HEK293 (cell line): ENCODE measurements around the gene ANKRD33B.

Experiments
- CTCF ChIA-PET: fragments of 350-600 bp; formaldehyde crosslinking; extraction: SDS; loops from one replicate; lab custom pipeline; 2021; ENCODE audit warnings: antibody characterized with exemption; lab: Yijun Ruan, JAX
- POLR2A ChIA-PET: fragments of 300-600 bp; formaldehyde crosslinking; extraction: SDS; loops from one replicate; lab custom pipeline; 2020; ENCODE audit warnings: antibody characterized with exemption, inconsistent platforms; lab: Yijun Ruan, JAX
- H3K27ac ChIP-seq: fragments of 200-500 bp; sonication (Bioruptor generic); 2 replicates; pipeline ENCODE4 v1.5.1; 2014; ENCODE audit warnings: low read depth, low read length, control low read depth, inconsistent platforms; ENCODE audit errors: extremely low read depth
- H3K36me3 ChIP-seq, 2 experiments: fragments of 200-500 bp in 1 of 2; sonication (Bioruptor generic) in 1 of 2; 1 replicate in 1 of 2; 2 replicates in 1 of 2; pipeline ENCODE4 v1.5.1; 2014 to 2017; ENCODE audit warnings: inconsistent platforms in 2 of 2, low read length in 2 of 2; ENCODE audit not compliant: control insufficient read depth in 2 of 2, insufficient read depth in 1 of 2
- H3K4me1 ChIP-seq: fragments of 200-500 bp; sonication (Bioruptor generic); 2 replicates; pipeline ENCODE4 v1.5.1; 2014; ENCODE audit warnings: mild to moderate bottlenecking, low read length, inconsistent platforms; ENCODE audit not compliant: control insufficient read depth, insufficient read depth
- H3K4me3 ChIP-seq: 2 replicates; pipeline ENCODE4 v1.5.1; 2011; ENCODE audit warnings: low read depth, mild to moderate bottlenecking, control low read depth, low read length, moderate library complexity
- H3K9me3 ChIP-seq: fragments of 200-500 bp; sonication (Bioruptor generic); 2 replicates; pipeline ENCODE4 v1.5.1; 2014; ENCODE audit warnings: low read depth, low read length, inconsistent platforms; ENCODE audit not compliant: control insufficient read depth, insufficient read depth
- EGR2 ChIP-seq: fragments of 450-650 bp; formaldehyde crosslinking; IDR thresholded peaks from 2 replicates; pipeline ENCODE4 v1.5.1; 2016; ENCODE audit warnings: low read depth, missing biosample characterization, missing genetic modification characterization
- GFI1B ChIP-seq: fragments of 450-650 bp; formaldehyde crosslinking; IDR thresholded peaks from 2 replicates; pipeline ENCODE4 v1.5.1; 2016; ENCODE audit warnings: missing biosample characterization, missing genetic modification characterization
- KLF10 ChIP-seq: fragments of 450-650 bp; IDR thresholded peaks from 2 replicates; pipeline ENCODE4 v1.5.1; 2018; ENCODE audit warnings: missing biosample characterization, mild to moderate bottlenecking, missing genetic modification characterization
- KLF8 ChIP-seq: fragments of 450-650 bp; formaldehyde crosslinking; IDR thresholded peaks from 2 replicates; pipeline ENCODE4 v1.5.1; 2016; ENCODE audit warnings: missing biosample characterization, missing genetic modification characterization
- REPIN1 ChIP-seq: fragments of 450-650 bp; formaldehyde crosslinking; IDR thresholded peaks from 2 replicates; pipeline ENCODE4 v1.5.1; 2017; ENCODE audit warnings: missing biosample characterization, missing genetic modification characterization, low read depth
- SETDB1 ChIP-seq: IDR thresholded peaks from one replicate; pipeline ENCODE4 v1.6.1; 2017; ENCODE audit warnings: mild to moderate bottlenecking, low read length, moderate library complexity, mixed read lengths; ENCODE audit not compliant: insufficient read length
- TCF7L2 ChIP-seq: IDR thresholded peaks from 2 replicates; pipeline ENCODE4 v1.6.1; 2011; ENCODE audit warnings: low read depth, mild to moderate bottlenecking, inconsistent platforms, low read length, moderate library complexity, borderline replicate concordance
- TRIM28 ChIP-seq: IDR thresholded peaks from 2 replicates; pipeline ENCODE4 v1.6.1; 2011; ENCODE audit warnings: low read length, control low read depth, borderline replicate concordance
- ZBTB21 ChIP-seq: fragments of 450-650 bp; formaldehyde crosslinking; IDR thresholded peaks from 2 replicates; pipeline ENCODE4 v1.5.1; 2017; ENCODE audit warnings: missing biosample characterization, missing genetic modification characterization
- ZEB2 ChIP-seq: fragments of 450-650 bp; formaldehyde crosslinking; IDR thresholded peaks from 2 replicates; pipeline ENCODE4 v1.5.1; 2016; ENCODE audit warnings: missing biosample characterization, missing genetic modification characterization
- ZFHX2 ChIP-seq: fragments of 450-650 bp; formaldehyde crosslinking; conservative IDR thresholded peaks from 2 replicates; pipeline ENCODE4 v1.5.1; 2016; ENCODE audit warnings: missing biosample characterization, missing genetic modification characterization
- ZFP69B ChIP-seq: fragments of 450-650 bp; formaldehyde crosslinking; IDR thresholded peaks from 2 replicates; pipeline ENCODE4 v1.5.1; 2016; ENCODE audit warnings: missing biosample characterization, missing genetic modification characterization
- ZNF155 ChIP-seq: fragments of 450-650 bp; formaldehyde crosslinking; IDR thresholded peaks from 2 replicates; pipeline ENCODE4 v1.5.1; 2016; ENCODE audit warnings: missing biosample characterization, missing genetic modification characterization
- ZNF223 ChIP-seq: fragments of 450-650 bp; formaldehyde crosslinking; IDR thresholded peaks from 2 replicates; pipeline ENCODE4 v1.5.1; 2016; ENCODE audit warnings: missing biosample characterization, missing genetic modification characterization
- ZNF280D ChIP-seq: fragments of 450-650 bp; formaldehyde crosslinking; IDR thresholded peaks from 2 replicates; pipeline ENCODE4 v1.5.1; 2016; ENCODE audit warnings: missing biosample characterization, missing genetic modification characterization
- ZNF324 ChIP-seq: fragments of 450-650 bp; formaldehyde crosslinking; IDR thresholded peaks from 2 replicates; pipeline ENCODE4 v1.5.1; 2016; ENCODE audit warnings: missing biosample characterization, missing genetic modification characterization
- ZNF341 ChIP-seq: fragments of 450-650 bp; formaldehyde crosslinking; IDR thresholded peaks from 2 replicates; pipeline ENCODE4; 2016; ENCODE audit warnings: low read depth, missing biosample characterization, missing genetic modification characterization
- ZNF354C ChIP-seq: fragments of 450-650 bp; formaldehyde crosslinking; IDR thresholded peaks from 2 replicates; pipeline ENCODE4 v1.5.1; 2016; ENCODE audit warnings: missing biosample characterization, missing genetic modification characterization, low read depth, borderline replicate concordance
- ZNF394 ChIP-seq: fragments of 450-650 bp; formaldehyde crosslinking; IDR thresholded peaks from 2 replicates; pipeline ENCODE4 v1.5.1; 2016; ENCODE audit warnings: missing biosample characterization, missing genetic modification characterization, mild to moderate bottlenecking, moderate library complexity, borderline replicate concordance
- ZNF558 ChIP-seq: fragments of 450-650 bp; formaldehyde crosslinking; IDR thresholded peaks from 2 replicates; pipeline ENCODE4 v1.5.1; 2016; ENCODE audit warnings: missing biosample characterization, missing genetic modification characterization
- ZNF561 ChIP-seq: fragments of 450-650 bp; IDR thresholded peaks from 2 replicates; pipeline ENCODE4 v1.5.1; 2018; ENCODE audit warnings: missing biosample characterization, missing genetic modification characterization, borderline replicate concordance
- ZNF585B ChIP-seq: fragments of 450-650 bp; formaldehyde crosslinking; IDR thresholded peaks from 2 replicates; pipeline ENCODE4 v1.5.1; 2016; ENCODE audit warnings: missing biosample characterization, missing genetic modification characterization
- ZNF596 ChIP-seq: fragments of 450-650 bp; IDR thresholded peaks from 2 replicates; pipeline ENCODE4 v1.5.0; 2018; ENCODE audit warnings: missing biosample characterization, mild to moderate bottlenecking, missing genetic modification characterization, moderate library complexity
- ZNF610 ChIP-seq: fragments of 450-650 bp; formaldehyde crosslinking; IDR thresholded peaks from 2 replicates; pipeline ENCODE4 v1.5.1; 2016; ENCODE audit warnings: missing biosample characterization, missing genetic modification characterization, borderline replicate concordance
- ZNF623 ChIP-seq: fragments of 450-650 bp; formaldehyde crosslinking; IDR thresholded peaks from 2 replicates; pipeline ENCODE4 v1.5.1; 2016; ENCODE audit warnings: missing biosample characterization, missing genetic modification characterization
- ZNF654 ChIP-seq: fragments of 450-650 bp; formaldehyde crosslinking; IDR thresholded peaks from 2 replicates; pipeline ENCODE4 v1.5.1; 2016; ENCODE audit warnings: low read depth, missing biosample characterization, missing genetic modification characterization
- ZNF768 ChIP-seq: fragments of 450-650 bp; formaldehyde crosslinking; IDR thresholded peaks from 2 replicates; pipeline ENCODE4 v1.5.1; 2018; ENCODE audit warnings: missing biosample characterization, mild to moderate bottlenecking, missing genetic modification characterization
- ZXDB ChIP-seq: fragments of 450-650 bp; formaldehyde crosslinking; IDR thresholded peaks from 2 replicates; pipeline ENCODE4 v1.5.1; 2016; ENCODE audit warnings: missing biosample characterization, missing genetic modification characterization
- TF ChIP-seq, protein P1 (sequence below): fragments of 450-650 bp; formaldehyde crosslinking; IDR thresholded peaks from 2 replicates; pipeline ENCODE4 v1.5.1; 2016; ENCODE audit warnings: missing biosample characterization, missing genetic modification characterization

The ANKRD33B gene

GRCh38 chr5:10594591-10595210, 30.8 kb downstream of the ANKRD33B start (continued):
- TF ChIP-seq ZNF561 (tag by site-specific recombination) (no peak), TRIM28 (no peak), ZFHX2 (tag by site-specific recombination) (peak; percentile 61), ZNF223 (tag by site-specific recombination) (no peak), KLF10 (tag by site-specific recombination) (no peak), KLF8 (no peak), EGR2 (peak; percentile 75), ZNF280D (no peak), ZNF654 (no peak), TCF7L2 (no peak), ZNF768 (tag by site-specific recombination) (no peak), GFI1B (tag by site-specific recombination) (no peak), ZNF155 (tag by site-specific recombination) (no peak), ZFP69B (peak; percentile 65; the same call in 1 of the 2 replicates)

GRCh38 chr5:10595293-10595671, 31.4 kb downstream of the ANKRD33B start:
- Histone ChIP-seq H3K4me3 (no peak overlapping the region), H3K36me3 (no peaks in the 10 kb centered on the region), H3K9me3 (no peaks in the 10 kb centered on the region), H3K4me1 (peaks cover 26% of the 10 kb centered on the region), H3K27ac (peak overlapping the region; percentile 75)
- CTCF ChIA-PET: no interaction called here
- POLR2A ChIA-PET: no interaction called here
- no peak for TF ChIP-seq REPIN1
- no peak for TF ChIP-seq ZNF610
- TF ChIP-seq ZNF394 (tag by site-specific recombination): peak; percentile 10; the same call in 1 of the 2 replicates
- TF ChIP-seq, protein P1, sequence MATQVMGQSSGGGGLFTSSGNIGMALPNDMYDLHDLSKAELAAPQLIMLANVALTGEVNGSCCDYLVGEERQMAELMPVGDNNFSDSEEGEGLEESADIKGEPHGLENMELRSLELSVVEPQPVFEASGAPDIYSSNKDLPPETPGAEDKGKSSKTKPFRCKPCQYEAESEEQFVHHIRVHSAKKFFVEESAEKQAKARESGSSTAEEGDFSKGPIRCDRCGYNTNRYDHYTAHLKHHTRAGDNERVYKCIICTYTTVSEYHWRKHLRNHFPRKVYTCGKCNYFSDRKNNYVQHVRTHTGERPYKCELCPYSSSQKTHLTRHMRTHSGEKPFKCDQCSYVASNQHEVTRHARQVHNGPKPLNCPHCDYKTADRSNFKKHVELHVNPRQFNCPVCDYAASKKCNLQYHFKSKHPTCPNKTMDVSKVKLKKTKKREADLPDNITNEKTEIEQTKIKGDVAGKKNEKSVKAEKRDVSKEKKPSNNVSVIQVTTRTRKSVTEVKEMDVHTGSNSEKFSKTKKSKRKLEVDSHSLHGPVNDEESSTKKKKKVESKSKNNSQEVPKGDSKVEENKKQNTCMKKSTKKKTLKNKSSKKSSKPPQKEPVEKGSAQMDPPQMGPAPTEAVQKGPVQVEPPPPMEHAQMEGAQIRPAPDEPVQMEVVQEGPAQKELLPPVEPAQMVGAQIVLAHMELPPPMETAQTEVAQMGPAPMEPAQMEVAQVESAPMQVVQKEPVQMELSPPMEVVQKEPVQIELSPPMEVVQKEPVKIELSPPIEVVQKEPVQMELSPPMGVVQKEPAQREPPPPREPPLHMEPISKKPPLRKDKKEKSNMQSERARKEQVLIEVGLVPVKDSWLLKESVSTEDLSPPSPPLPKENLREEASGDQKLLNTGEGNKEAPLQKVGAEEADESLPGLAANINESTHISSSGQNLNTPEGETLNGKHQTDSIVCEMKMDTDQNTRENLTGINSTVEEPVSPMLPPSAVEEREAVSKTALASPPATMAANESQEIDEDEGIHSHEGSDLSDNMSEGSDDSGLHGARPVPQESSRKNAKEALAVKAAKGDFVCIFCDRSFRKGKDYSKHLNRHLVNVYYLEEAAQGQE: no peak
- TF ChIP-seq ZNF558 (tag by site-specific recombination): no peak
- no peak for TF ChIP-seq ZNF354C (tag by site-specific recombination)
- 0 out of 2 replicates have a peak, but pooled peaks have one; percentile 15 for TF ChIP-seq ZXDB (tag by site-specific recombination)
- TF ChIP-seq ZNF324: peak; percentile 43; the same call in 1 of the 2 replicates
- no peak for TF ChIP-seq ZNF280D
- TF ChIP-seq ZEB2 (tag by site-specific recombination): peak; percentile 13; the same call in 1 of the 2 replicates
- TF ChIP-seq ZNF623 (tag by site-specific recombination): 0 out of 2 replicates have a peak, but pooled peaks have one; percentile 26
- peak; percentile 39 for TF ChIP-seq KLF8
- TF ChIP-seq SETDB1: no peak
- 0 out of 2 replicates have a peak, but pooled peaks have one; percentile 21 for TF ChIP-seq ZNF596 (tag by site-specific recombination)
- TF ChIP-seq ZNF585B (tag by site-specific recombination): no peak
- 0 out of 2 replicates have a peak, but pooled peaks have one; percentile 4 for TF ChIP-seq ZNF654
- peak; percentile 26 for TF ChIP-seq ZNF341 (tag by site-specific recombination)
- TF ChIP-seq ZBTB21 (tag by site-specific recombination): peak; percentile 31; the same call in 1 of the 2 replicates
